ENCODE results near the gene ITGB5.

The ITGB5 gene

DNA sequence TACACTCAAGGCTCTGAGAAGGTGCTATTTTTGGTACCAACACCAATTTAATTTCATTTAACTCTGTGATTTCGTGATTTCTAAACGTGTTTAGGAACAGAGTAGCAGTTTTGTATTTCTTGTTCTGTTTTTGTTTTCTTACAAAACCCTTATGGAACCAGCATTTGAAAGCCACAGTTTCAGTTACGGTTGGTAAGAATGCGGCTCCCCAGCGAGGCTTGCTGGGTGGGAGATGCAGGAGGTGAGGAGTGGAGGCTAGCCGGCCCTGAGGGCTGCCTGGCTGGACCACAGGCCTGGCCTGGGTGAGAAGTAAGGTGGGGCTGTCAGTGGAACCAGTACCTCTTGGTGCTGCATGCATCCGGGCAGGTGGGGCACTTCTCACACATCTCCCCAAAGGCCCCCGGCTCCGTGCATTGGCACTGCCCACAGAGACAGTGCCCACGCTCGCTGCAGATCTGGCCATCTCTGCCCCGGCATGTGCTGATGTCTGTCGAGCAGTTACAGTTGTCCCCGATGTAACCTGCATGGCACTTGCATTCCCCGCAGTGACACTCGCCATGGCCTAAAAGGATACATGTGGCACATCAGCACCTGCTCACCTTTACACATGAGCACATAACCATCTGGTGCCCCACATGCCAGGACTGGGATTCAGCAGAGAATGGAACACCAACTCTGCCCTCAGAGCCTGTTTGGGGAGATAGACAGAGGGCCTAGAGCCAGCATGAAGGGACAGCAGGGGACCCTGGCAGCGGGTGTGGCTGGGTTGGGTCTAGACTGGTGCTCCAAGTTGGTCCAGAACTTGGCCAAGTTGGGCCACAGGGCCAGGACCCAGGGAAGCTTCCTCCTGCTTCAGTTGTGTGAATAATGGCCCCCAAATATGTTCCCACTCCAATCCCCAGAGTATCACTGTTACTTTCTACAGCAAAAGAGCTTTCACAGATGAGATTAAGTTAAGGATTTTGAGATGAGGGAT is 113.5 kb downstream of the ITGB5 start:
- H3K4me3 ChIP-seq (ENCODE audit: low read depth, low read length): no peak overlapping the region
- TF ChIP-seq, protein P1, sequence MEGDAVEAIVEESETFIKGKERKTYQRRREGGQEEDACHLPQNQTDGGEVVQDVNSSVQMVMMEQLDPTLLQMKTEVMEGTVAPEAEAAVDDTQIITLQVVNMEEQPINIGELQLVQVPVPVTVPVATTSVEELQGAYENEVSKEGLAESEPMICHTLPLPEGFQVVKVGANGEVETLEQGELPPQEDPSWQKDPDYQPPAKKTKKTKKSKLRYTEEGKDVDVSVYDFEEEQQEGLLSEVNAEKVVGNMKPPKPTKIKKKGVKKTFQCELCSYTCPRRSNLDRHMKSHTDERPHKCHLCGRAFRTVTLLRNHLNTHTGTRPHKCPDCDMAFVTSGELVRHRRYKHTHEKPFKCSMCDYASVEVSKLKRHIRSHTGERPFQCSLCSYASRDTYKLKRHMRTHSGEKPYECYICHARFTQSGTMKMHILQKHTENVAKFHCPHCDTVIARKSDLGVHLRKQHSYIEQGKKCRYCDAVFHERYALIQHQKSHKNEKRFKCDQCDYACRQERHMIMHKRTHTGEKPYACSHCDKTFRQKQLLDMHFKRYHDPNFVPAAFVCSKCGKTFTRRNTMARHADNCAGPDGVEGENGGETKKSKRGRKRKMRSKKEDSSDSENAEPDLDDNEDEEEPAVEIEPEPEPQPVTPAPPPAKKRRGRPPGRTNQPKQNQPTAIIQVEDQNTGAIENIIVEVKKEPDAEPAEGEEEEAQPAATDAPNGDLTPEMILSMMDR (IDR thresholded peaks at IDR 0.05; ENCODE audit: low read depth, low read length): no peak

DNA sequence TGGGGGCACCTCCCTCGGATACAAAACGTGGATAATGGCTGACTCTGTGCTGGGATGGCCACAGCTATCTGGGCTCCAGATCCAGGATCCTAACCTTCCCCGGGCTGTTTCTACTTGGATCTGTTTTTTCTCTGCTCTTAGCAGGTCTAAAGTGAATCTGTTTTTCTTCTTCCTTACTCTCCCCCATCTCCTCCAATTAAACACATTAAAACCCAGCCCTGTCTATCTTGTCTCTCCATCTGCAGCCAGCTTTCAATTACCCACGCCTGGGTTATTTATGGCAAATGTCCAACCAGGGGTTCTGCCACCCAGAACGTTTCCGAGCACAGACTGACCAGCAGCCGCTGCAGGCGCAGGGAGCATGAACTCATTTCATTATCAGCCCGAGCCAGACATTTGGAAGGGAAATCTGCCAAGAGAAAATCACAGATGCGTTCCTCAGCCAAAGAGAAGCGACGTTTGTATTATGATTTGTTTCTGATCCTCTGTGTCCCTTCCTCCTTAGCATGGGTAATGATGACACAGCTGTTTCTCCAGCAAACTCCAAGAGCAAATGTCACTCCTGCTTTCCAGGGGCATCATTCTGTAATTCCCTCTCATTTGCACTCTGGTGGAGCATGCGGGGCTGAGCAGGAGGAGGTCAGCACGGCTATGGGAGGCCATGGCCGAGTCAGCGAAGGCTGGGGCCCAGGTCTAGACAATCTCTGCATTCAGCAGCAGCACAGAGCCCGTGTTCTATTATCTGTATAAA is 114.9 kb downstream of the ITGB5 start:
- no peak overlapping the region for H3K4me3 ChIP-seq (ENCODE audit: low read depth, low read length)
- TF ChIP-seq, protein P1 (IDR thresholded peaks at IDR 0.05; ENCODE audit: low read depth, low read length): no peak

DNA sequence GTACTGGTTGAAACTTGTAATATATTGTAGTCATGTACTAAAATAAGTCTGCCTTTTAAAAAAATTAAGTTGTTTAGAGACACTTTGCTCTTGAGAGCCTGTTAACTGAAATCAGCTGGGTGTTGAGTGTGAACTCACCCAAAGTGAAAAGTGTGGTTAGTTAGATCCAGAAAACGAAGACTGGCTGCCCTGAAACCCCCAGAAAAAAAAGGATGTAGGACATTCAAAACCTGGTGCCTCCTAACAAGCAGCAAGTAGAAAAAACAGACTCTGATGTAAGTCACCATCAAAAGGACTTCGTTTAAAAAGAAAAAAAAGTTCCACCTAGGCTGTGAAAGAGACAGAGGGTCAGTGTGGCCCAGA is 116.1 kb downstream of the ITGB5 start:
- TF ChIP-seq, protein P1 (IDR thresholded peaks at IDR 0.05; ENCODE audit: low read depth, low read length): no peak
- H3K4me3 ChIP-seq (ENCODE audit: low read depth, low read length): no peak overlapping the region

DNA sequence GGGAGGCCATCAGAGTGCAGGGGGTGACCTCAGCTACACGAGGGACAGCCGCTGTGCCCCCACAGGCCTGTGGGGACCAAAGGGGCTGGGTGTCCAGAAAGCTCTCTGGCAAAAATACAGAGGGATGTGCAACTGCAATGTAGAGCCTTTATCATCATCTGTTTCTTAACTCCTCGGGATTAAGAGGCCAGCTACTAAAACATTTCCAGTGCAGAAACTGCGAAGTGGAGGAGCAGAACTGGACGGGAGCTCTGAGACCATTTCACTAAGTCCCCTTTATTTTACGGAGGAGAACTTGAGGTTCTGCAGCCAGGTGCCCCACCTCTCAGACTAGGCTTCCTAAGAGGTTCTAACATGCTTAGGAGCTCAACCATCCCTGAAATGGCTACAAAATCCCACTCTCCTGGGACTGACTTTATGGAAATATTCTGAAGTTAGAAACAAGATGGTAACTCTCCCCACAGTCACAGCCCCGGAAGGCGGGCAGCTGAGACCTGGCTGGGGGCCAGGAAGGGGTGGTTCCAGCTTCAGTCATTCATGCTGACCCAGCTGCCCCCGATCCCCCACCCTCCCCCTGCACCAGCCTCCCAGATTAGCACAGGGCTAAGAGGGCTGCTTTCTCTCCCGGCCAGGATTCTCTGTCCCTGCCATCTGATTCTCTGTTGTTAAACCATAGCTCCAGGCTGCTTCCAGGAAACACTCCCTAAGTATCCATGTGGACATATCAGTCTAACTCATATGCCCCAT is 116.7 kb downstream of the ITGB5 start:
- TF ChIP-seq, protein P1 (IDR thresholded peaks at IDR 0.05; ENCODE audit: low read depth, low read length): no peak
- no peak overlapping the region for H3K4me3 ChIP-seq (ENCODE audit: low read depth, low read length)

DNA sequence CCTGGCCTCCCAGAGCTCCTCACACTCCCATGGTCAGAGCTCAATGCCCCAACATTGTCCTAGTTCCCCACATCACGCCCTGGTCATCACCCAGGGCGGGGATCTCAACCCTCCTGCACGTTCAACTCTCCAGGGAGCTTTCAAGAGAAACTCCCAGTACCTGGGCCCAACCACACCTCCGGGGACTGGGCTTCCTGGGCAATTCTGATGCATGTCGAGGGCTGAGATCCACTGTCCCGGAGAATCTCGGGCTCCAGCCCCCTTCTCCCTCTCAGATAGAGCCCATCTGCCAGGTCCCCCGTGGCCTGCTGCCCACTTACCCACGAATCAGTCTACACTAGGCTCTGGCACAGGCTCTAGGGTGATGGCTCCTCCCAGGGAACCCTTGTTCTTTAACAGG is 117.7 kb downstream of the ITGB5 start:
- TF ChIP-seq, protein P1 (IDR thresholded peaks at IDR 0.05; ENCODE audit: low read depth, low read length): no peak
- no peak overlapping the region for H3K4me3 ChIP-seq (ENCODE audit: low read depth, low read length)

DNA sequence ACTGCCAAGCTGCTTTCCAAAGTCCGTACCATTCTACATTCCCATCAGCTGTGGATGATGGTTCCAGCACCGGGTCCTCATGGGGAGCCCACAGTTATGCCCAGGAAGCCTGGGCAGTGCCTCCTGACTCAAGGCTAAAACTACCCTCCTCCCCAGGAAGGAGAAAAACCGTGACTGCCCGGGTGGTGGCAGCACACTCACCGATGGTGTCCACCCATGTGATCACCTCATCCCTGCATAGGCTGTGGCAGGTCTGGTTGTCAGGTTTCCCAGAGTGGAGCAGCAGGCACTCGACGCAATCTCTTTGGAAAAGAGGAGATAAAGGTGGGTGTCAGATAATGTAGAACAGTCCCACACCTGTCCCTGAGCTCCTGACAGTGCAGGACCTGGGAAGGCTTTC is 118.4 kb downstream of the ITGB5 start:
- H3K4me3 ChIP-seq (ENCODE audit: low read depth, low read length): no peak overlapping the region

More for the DNA sequence above, 118.4 kb downstream of the ITGB5 start:
- TF ChIP-seq, protein P1 (IDR thresholded peaks at IDR 0.05; ENCODE audit: low read depth, low read length): no peak
